Stimulated activated naive CD4-positive, alpha-beta T cell (primary cell): ENCODE measurements around the gene AKAP8.

Source experiments
- DNase-seq, 6 experiments: peaks; one replicate each; lab custom pipeline; 2025; lab: John Stamatoyannopoulos, UW

The AKAP8 gene

GRCh38 chr19:15331419-15332310 is 47.9 kb downstream of the AKAP8 start:
- DNase-seq = peak; percentile 49 to 75 (median 64)

GRCh38 chr19:15330801-15331418 is 48.7 kb downstream of the AKAP8 start:
- peak in 2 of 6 experiments; percentile 31 to 33 for DNase-seq

- DNase-seq = no peak
Observed at GRCh38 chr19:15328312-15328711, 51.3 kb downstream of the AKAP8 start.

- peak in 1 of 6 experiments; percentile 13 for DNase-seq
Observed at GRCh38 chr19:15324791-15325519, 54.6 kb downstream of the AKAP8 start.

- no peak for DNase-seq
Observed at GRCh38 chr19:15323496-15324235, 55.9 kb downstream of the AKAP8 start.

- DNase-seq = no peak
Observed at GRCh38 chr19:15321739-15322138, 57.8 kb downstream of the AKAP8 start.

GRCh38 chr19:15320116-15320515 is 59.5 kb downstream of the AKAP8 start:
- DNase-seq = no peak

GRCh38 chr19:15318241-15318691 is 61.3 kb downstream of the AKAP8 start:
- no peak for DNase-seq

GRCh38 chr19:15317392-15318071 is 62.1 kb downstream of the AKAP8 start:
- no peak for DNase-seq

- peak in 1 of 6 experiments; percentile 16 for DNase-seq
Observed at GRCh38 chr19:15316498-15316897, 63.1 kb downstream of the AKAP8 start.

- no peak for DNase-seq
Observed at GRCh38 chr19:15315101-15315500, 64.5 kb downstream of the AKAP8 start.

GRCh38 chr19:15313649-15314279 is 65.8 kb downstream of the AKAP8 start:
- no peak for DNase-seq

- DNase-seq = no peak
Observed at GRCh38 chr19:15307169-15307568, 72.4 kb downstream of the AKAP8 start.

GRCh38 chr19:15305582-15306334 is 73.8 kb downstream of the AKAP8 start:
- DNase-seq = no peak

- DNase-seq = no peak
Observed at GRCh38 chr19:15304140-15304705, 75.4 kb downstream of the AKAP8 start.
